Stimulated activated CD8-positive, alpha-beta memory T cell treated with anti-CD3 and anti-CD28 coated beads, Interleukin-4, amount 100 ng/mL, for 1 hour (primary cell): Measurements from ENCODE around the gene LIF.
"Not testable (repeated sequence)": the region's sequence is repeated elsewhere in the genome, so short reads cannot be mapped to it uniquely, and the experiment has no call there.

Experiments used
- DNase-seq, 2 donors: peaks; one replicate each; pipeline ENCODE4 v3.0.0-alpha.2; 2020; ENCODE audit warnings: low read depth in 2 of 2, low spot score in 1 of 2

The LIF gene

DNA sequence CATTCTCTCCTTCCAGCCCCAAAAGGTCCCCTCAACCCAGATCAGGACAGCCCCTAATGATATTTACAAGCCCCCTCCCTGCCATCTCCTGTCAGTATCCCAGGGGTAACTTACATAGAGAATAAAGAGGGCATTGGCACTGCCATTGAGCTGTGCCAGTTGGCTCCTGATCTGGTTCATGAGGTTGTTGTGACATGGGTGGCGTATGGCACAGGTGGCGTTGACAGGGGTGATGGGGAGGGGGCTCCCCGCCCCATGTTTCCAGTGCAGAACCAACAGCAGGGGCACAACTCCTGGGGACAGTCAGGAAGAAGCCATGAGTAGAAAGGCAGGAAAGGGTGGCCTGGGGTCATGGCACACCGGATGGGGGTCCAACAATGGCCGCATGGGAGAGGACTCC lies 1.9 kb downstream of the LIF start:
- no peak for DNase-seq

DNA sequence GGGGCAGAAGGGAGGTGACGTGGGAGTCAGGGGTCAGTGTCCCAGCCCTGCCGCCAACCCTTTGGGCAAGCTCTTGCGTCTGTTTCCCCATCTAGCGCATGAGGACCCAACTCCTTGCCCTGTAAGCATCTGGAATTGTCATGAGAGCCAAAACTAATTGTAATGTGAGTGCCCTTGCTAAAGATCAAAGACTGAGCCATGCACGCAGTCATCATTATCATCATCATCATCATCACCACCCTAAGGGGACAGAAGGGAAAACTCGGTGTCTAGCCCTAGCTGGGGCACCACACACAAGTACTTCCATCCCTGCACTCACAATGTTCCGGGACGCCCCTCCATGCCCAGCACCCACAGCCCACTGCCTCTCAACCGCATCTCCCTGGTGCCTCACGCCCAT lies 2.5 kb downstream of the LIF start:
- DNase-seq, result no peak

DNA sequence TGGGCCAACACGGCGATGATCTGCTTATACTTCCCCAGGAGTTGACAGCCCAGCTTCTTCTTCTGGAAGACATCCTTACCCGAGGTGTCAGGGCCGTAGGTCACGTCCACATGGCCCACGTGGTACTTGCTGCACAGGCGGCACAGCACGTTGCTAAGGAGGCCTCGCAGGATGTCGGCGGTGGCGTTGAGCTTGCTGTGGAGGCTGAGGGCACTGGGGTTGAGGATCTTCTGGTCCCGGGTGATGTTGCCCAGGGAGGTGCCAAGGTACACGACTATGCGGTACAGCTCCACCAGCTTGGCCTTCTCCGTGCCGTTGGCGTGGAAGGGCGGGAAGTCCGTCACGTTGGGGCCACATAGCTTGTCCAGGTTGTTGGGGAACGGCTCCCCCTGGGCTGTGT lies 2.9 kb downstream of the LIF start:
- no peak for DNase-seq

DNA sequence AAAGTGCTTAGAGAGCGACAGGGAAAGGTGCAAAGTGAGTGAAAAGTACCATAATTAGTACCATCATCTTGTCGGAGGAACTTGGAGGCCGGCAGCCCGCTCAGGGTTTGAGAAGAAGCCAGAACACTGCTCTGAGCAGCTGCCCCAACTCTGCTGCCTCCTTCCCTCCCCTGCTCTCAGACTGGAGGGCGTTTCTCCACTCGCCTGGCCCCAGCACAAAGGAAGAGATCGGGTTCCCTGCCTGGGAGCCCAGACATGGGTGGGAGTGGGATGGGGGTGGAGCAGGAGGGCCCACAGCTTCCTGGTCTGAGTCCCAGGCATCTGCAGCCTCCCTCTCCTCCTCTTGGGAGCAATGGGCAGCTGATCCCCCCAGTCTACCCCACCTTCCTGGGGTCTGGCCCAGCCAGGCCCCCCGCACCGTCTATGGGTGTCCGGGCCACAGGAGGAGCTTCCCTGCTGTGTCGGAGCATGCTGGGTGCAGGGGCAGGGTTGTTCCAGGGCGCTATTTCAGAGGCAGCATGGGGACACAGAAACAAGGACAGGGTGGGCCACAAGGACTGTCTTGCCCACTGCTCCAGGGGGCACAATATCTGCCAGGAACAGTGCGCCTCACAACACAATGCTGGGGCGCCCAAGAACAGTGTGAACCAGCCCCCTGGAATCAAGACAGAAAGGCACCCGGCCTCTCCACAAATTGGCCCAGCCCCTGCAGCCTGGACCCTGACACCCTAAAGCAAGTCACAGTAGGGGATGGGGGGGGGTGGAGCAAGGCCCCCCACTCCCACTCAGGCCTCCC lies 4.8 kb downstream of the LIF start:
- no peak for DNase-seq

DNA sequence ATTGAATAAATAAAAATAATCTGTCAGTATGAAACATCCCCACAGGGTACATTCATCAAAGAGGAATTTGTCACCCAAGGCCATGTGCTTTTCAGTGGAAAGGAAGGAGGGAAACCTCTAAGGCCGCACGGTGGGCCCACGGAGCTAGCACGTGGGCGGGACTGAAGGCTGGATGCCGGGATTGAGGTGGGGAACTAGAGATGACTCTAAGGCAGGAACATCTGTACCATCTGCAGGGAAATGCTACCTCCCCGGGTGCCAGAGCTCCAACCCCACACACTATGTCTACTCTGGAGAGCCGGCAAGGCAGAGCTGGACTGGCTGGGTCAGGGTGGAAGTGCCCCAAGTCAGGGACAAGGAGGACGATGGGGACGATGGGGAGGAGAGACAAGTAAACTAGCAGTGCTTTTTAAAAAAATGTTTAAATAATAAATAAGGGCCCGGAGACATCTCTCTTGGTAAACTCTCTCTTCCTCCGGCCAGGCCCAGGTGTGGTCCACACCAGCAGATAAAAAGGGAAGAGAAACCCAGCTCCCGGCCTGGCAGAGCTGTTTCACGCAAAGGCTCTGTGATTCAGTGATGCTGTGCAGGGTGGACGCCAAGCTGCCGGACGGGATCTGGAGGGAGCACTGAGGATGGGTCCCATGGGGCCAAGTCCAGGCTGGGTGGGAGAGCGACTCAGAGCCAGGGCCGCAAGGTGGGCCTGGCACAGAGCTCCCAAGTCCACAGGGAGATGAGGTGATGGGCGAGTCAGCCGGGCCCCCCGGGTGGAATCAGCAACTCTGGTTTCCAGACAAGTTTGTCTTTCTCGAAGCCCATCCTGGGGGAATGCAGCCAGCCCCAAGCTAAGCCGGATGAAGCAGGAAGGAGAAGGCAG lies 5.8 kb downstream of the LIF start:
- no peak for DNase-seq

DNA sequence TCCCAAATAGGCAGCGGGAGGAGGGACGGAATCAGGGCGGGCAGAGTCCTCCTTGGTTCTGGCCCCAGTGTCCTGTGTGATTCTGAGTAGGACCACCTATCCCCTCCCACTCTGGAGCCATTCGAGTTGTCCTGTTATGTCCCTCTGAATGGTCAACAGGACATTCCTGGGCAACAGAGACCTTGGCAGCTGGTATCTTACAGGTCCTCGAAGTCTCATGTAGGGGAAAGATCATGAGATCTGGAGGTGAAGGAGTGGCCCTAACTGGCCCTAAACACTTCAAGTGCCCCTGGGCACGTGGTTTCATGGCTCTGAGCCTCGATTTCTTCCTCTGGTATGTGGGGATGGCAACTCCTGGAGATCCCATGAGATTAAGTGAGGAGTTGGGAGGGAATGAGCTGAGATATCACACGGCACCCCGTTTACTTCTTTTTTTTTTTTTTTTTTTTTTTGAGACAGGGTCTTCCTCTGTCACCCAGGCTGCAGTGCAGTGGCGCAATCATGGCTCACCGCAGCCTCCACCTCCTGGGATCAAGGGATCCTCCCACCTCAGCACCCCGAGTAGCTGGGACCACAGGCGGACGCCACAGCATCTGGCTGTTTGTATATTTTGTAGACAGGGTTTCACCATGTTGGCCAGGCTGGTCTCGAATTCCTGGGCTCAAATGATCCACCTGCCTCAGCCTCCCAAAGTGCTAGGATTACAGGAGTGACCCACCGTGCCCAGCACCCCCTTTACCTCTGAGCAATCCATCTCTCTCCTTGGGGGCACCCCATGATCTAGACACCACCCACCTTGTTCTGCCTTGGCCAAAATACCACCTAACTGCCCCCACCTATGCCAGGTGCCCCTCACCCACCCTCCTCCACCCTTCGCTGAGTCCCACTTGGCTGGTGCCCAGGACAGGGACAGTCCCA lies 6.8 kb downstream of the LIF start:
- DNase-seq, result no peak

DNA sequence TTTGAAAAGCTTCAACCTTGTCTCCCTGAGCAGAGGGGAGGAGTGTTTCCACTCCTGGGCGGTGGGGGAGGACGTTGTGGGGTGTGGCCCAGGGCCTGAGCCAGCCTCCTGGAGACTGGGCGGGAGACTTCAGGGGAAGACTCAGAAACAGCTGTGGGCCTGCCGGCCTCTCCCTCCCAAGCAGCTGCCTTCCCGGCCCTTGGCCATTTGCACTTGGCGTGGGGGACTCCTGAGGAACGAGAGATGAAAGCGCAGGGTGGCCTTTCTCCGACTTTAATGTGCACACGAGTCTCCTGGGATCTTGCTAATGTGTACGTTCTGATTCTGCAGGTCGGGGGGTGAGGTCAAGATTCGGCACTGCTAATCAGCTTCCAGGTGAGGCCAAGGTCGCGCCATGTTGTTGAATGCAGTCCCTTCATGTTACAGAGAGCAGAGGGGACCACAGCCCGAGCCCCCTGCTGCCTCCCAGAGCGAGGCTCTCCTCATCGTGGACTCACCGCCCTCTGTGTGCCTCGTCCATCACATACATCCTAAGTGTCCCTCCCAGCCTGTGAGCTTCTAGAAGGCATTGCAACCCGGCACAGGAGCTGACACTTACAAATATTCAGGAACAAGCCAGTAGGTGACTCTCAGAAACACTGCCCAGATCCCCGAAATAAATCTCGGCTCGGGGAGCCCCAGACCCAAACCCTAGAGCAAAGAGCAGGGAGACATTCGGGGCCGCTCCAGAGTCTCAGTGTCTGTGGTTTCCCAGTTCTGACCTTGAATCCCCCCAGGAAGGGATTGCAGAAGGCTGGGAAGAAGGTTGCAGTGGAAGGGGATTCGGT lies 7.7 kb downstream of the LIF start:
- DNase-seq, result no peak

DNA sequence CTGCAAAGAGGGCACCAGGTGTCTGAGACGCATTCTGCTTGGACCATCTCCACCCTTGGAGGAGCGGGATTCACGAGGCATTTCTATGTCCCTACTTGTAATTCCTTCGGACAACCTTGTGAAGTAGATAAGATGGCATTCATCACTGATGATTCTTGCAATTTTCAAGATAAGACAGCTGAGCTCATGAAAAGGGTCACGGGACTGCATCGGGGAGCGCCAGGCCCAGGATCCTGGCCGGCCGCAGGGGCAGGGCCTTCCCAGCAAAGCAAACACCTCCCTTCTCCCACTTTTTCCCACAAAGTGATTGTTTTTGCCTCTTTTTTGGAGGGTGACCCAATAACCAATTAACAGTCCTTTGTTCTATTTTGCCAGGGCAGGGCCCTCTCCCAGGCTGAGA lies 8.4 kb downstream of the LIF start:
- DNase-seq, result no peak

DNA sequence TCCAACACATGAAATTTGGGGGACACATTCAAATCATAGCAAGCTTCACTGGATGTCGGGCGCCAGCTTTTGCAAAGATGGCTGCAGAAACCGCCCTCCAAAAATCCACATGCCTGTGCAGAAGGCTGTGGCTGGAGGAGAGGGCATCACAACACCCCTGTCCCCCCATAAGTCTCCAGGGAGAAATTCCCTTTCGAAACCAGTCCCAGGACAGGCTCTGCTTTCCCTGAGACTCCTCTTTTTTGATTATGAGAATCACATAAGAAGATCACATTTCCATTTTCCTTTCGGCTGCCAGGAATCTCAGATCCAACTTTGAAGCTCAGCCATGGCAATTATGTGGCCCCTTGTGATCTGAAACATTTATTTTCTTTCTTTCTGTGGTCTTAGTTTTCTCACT lies 9.7 kb downstream of the LIF start:
- no peak for DNase-seq

DNA sequence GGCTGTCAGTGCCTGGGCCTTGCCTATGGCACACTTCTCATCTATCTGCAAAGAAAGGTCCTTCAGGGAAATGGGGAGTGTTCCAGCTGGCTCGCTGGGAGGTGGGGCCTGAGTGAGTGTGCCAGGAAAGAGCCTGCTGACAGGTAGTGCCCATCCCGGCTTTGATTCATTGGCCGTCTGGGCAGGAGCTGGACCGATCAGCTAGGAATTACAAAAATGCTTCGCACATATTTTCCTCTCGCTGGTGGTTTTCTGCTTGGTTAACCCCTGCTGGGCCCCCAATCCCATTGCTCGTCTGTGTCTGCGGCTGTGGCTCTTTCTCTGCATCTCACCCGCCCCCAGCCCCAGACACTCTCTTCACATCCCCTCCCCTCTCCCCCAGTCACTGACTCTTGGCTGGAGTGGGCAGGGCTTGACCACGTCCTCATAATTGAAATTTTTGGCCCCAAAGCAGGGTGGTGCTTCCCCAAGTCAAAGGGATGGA lies 10.8 kb downstream of the LIF start:
- no peak for DNase-seq

DNA sequence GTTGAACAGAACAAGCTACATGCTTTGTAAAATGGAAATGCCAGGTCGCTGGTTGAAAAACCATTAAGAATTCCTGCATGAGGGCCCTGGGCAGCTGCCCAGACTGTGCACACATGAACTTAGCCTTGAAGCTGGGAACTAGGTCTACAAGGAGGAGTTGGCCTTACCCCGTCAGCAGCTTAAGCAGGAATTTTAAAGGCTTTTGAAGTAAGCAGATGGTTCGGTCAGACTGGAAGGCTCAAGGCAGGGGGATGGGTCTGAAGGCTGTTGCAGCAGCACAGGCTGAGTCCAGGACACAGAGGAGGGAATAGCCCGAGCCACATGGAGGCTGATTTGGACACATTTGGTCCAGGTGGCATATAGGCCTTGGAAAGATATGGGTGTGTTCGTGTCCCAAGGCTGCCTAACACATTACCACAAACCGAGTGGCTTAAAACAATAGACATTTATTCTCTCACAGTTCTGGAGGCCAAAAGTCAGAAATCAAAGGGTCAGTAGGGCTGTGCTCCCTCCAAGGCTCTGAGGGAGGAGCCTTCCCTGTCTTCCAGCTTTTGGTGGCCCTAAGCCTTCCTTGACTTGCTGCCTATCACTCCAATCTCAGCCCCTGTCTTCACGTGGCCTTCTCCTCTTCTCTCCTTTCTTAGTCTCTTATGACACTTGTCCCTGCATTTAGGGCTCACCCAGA lies 11.6 kb downstream of the LIF start:
- no peak for DNase-seq

DNA sequence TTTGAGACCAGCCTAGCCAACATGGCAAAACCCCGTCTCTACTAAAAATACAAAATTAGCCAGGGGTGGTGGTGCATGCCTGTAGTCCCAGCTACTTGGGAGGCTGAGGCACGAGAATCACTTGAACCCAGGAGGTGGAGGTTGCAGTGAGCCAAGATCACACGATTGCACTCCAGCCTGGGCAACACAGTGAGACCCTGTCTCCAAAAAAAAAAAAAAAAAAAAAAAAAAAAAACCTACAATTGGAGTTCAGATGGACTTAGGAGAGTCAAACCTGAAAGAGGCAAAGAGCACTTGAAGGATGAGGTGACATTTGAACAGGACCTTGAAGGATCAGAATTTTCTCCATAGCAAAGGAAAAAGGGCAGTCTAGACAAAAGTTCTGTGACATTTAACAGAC lies 12.2 kb downstream of the LIF start:
- not testable (repeated sequence) for DNase-seq

DNA sequence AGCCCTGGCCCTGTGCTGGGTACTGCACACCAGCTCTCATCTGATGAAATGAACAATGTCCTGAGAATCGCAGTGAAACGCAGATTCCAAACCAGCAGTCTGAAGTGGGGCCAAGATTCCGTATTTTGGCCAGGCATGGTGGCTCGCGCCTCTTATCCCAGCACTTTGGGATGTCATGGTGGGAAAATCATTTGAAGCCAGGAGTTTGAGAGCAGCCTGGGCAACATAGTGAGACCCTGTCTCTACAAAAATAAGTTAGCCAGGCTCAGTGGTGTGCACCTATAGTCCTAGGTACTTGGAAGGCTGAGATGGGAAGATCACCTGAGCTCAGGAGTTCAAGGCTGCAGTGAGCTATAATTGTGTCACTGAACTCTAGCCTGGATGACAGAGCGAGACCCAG lies 13.0 kb downstream of the LIF start:
- DNase-seq, result no peak

DNA sequence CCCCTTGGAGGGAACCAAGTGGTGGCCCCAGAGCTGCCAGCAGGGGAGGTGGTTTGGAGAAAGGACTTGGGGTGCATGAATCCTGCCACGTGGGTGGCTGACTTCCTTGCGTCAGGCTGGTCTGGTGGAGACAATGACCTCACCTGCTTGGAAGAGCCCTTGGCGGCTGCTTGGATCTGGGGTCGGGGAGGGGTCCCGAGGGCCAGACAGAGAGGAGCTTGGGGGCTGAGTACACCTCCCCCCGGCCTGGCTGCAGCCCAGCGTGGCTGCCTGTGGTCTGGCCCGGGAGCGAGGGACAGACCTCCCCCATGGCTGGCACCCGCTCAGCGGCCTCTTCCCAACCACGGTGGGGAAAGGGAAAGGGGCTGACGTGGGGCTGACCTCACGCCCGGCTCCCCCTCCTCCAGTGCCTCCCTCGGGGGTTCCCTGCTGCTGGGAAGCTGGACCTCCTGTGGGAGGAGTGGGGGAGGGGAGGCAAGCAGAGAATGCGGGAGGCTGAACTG lies 13.8 kb downstream of the LIF start:
- no peak for DNase-seq

DNA sequence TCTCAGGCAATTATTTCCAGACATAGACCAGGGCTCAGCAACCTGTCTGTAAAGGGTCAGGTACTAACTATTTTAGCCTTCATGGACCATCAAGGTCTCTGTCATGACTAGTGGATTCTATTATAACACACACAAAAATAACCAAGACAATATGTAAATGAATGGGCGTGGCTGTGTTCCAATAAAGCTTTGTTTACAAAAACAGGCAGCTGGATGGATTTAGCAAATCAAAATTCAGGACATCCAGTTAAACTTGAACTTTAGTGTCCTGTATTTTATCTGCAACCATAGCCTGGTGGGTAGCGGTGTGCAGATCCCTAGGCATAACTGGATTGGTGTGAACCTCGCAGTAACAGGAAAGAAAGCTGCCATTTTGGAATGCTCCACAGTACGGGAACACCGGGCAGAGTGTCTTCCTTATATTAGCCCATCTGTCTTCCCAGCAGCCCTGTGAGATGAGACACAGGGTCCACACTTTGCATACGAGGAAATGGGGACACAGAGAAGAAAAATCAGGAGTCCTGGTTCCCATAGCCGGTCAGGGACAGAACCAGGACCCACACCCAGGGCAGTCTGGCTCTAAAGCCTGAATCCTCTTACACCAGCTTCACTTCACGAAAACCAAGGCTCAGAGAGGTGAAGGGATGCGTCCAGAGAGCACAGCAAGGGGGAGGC lies 15.6 kb downstream of the LIF start:
- DNase-seq, result no peak

DNA sequence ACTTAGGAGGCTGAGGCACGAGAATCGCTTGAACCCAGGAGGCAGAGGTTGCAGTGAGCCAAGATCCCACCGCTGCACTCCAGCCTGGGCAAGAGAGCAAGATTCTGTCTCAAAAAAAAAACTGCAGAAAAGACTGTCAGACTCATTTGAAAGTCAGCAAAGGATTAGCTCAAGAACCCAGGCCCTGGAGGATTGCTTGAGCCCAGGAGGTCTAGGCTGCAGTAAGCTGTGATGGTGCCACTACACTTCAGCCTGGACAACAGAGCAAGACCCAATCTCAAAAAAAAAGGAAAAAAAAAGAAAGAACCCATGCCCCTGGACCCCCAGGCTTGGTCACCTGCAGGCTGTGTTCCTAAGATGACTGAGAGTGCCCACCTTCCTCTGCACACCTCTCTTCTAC lies 16.2 kb downstream of the LIF start:
- no peak for DNase-seq

DNA sequence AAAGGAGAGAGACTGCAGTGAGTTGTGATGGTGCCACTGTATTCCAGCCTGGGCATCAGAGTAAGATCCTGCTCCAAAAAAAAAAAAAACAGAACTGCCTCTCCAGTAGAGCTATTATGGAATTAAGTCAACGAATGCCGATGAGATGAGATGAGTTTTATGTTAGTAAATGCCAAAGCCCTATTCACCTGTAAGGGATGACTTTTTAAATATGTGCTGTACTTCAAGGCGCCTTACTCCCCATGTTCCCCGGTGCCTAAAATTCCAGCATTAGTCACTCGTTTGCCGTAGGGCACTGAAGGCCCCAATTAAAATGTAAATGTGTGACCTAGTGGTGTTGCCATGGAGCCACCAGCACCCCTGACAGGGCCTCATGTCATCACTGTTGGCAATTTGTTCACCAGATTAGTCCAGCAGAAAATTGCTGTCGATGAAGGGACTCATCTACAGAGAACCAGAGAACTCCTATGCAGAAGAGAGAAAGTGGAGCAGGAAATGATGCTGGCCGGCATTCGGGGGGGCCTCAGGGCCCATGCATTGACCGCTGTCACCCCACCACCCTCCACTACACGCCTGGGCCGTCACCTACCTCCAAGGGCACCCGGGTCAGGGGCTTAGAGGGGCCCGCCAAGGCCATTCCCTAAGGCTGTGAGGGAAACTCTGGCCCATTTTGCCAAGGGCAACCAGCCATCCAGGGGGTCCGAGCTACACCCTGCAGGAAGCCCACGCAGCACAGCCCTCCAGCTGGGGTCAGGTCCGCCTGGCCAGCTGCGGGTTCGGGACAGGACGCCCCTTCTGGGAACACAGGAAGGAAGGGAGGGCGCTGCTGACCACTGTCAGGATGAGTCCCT lies 17.8 kb downstream of the LIF start:
- no peak for DNase-seq
